ENCODE data around the gene ZNF260.

ZNF260 gene

DNA sequence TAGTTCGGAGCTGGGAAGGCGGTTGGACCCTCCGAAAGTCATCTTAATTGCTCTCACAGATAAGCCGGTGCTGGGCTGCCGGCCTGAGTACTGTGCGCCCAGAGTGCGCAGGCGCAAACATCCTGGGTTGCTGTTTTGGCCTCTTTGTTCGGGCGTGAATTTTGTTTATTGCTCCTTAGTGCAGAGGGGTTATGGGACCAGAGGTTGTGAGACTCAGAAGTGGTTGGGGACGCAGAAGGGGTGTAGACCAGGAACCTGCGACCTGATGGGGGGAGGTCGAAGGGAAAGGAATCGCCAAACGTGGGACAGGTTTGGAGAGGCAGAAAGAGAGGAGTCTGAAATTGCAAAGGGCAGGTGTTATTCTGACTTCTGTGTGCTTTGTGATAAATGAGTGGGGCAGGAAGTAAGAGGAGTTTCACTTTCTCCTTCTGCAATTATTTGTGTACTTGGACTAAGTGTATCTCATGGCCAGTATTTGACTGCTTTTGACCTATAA is 38.1 kb downstream of the ZNF260 start:
- peak; percentile 38 to 46 for DNase-seq (ENCODE audit: low read depth in 2 of 2)

DNA sequence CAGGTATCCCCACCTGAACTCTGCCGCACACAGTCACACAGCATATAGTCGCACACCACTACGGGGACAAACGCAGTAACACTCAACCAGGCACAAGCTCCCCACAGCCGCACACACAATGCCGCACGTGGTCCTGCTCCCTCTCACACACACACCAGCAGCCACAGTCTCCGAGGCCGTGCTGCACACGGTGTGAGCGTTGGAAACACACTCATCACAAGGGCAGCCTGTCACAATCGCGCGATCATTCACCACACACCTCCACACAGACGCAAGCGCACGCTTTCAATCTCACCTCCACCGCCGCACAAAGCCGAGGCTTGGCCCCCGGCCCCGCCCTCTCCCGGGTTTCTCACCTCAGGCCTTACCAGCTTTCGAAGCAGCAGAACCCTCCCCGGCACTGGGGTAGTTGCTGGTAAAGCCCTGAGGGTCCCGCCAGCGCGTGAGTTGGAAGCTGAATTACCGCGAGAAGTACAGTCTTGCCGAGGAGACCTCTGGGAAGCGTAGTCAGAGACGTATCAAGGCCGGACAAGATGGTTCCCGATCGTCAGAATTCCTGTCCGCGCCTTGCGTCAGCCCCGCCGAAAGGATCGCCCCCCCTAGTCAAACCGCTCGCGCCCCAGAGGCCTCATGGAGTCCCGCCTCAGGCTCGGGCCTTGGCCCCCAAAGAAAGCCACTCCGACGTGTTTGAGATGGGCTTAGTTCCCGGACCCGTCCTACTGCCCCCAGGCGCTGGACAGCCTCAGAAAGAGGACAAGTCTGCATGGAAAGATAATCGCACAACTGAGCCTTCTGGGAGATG is 38.8 kb downstream of the ZNF260 start, which contains the start of gene ZNF566:
Gene ZNF566 (minus strand): TSS at position 444 of the 802 bp plus-strand sequence. CDS start 13,004 bp downstream, outside the sequence.
- peak; percentile 78 to 84 for DNase-seq (ENCODE audit: low read depth in 2 of 2)

- no peak for DNase-seq (ENCODE audit: low read depth in 2 of 2)
Measured at GRCh38 chr19:36488846-36489117, 39.3 kb downstream of the ZNF260 start.

DNA sequence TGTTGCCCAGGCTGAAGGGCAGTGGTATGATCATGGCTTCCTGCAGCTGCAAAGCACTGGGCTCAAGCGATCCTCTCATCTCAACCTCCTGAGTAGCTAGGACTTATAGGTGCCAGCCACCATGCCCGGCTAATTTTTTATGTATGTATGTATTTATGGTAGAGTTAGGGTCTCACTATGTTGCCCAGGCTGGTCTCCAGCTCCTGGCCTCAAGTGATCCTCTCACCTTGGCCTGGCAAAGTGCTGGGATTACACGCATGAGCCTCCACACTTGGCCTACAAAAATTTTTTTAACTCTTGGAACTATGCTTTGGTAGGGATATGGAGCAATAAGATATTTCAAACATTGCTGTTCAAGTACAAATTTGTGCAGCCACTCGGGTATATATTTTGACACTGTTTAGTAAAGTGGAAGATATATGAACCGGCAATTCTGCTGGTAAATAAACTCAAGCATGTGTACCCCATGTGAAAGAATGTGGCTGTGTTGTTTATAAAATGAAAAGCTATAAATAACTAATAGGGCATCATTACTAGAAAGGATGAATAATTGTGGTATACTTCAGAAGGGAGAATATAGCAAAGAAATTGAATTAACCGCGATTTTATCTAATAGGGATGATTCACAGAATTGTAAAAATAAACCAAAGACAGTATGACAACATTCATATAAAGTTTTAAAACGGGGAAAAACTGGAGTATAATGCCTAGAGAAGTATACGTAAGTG is 39.8 kb downstream of the ZNF260 start:
- DNase-seq (ENCODE audit: low read depth in 2 of 2): no peak

GRCh38 chr19:36483653-36484052 is 44.4 kb downstream of the ZNF260 start:
- DNase-seq (ENCODE audit: low read depth in 2 of 2): no peak

DNA sequence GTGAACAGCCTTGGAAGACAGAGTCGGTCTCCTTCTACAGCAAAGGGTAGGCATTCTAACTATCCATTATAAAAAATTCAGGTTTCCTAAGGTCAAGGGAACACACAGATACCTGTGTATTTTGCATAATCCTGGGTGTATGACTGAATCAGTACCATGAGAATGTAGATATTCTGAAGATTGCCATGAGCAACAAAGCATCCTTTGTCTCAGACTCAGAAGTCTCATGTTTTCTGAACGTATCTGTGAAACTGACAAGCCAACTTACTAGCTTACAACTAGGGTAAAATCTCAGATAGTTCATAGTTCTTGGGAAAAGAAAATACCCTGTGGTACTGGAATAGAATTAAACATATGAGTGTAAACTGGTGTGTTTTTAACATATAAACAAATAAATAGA is 45.2 kb downstream of the ZNF260 start:
- DNase-seq (ENCODE audit: low read depth in 2 of 2): no peak
